Endodermal cell (in vitro differentiated cells): ENCODE results near the gene PROC. TPM values are rescaled to one million over a fixed set of nuclear protein-coding genes. Genes with fewer than 3 reads are reported as not detected.

ENCODE experiments used
- DNase-seq: peaks from one replicate; pipeline ENCODE4 v3.0.0-alpha.2; 2017
- H3K27ac ChIP-seq: 2 replicates; pipeline ENCODE4 v1.5.1; 2013; ENCODE audit warnings: mild to moderate bottlenecking, low read depth, low read length, moderate library complexity
- H3K27me3 ChIP-seq: 2 replicates; pipeline ENCODE4 v1.6.1; 2013; ENCODE audit warnings: mild to moderate bottlenecking, low read length, moderate library complexity; ENCODE audit not compliant: insufficient read depth, control insufficient read depth, poor library complexity, severe bottlenecking
- H3K36me3 ChIP-seq: 2 replicates; pipeline ENCODE4 v1.7.0; 2013; ENCODE audit warnings: mild to moderate bottlenecking, low read length, moderate library complexity; ENCODE audit not compliant: control insufficient read depth, insufficient read depth
- H3K4me1 ChIP-seq: one replicate; pipeline ENCODE4 v1.7.0; 2013; ENCODE audit warnings: low read length; ENCODE audit not compliant: control insufficient read depth, insufficient read depth
- H3K4me3 ChIP-seq: 2 replicates; pipeline ENCODE4 v1.5.1; 2013; ENCODE audit warnings: mild to moderate bottlenecking, low read length, moderate library complexity
- H3K9ac ChIP-seq: 2 replicates; pipeline ENCODE4 v1.6.1; 2013; ENCODE audit warnings: mild to moderate bottlenecking, low read length, moderate library complexity; ENCODE audit not compliant: poor library complexity, severe bottlenecking; ENCODE audit errors: extremely low read depth
- H3K9me3 ChIP-seq: 2 replicates; pipeline ENCODE4 v1.6.1; 2013; ENCODE audit warnings: mild to moderate bottlenecking, low read length, moderate library complexity; ENCODE audit not compliant: control insufficient read depth
- H3K27ac Mint-ChIP-seq: 2 replicates; pipeline ENCODE4 v1.8.0; 2020; ENCODE audit warnings: mixed read lengths
- H3K27me3 Mint-ChIP-seq: 2 replicates; pipeline ENCODE4 v1.8.0; 2021; ENCODE audit warnings: mild to moderate bottlenecking, mixed read lengths; ENCODE audit not compliant: insufficient read depth
- H3K36me3 Mint-ChIP-seq: 2 replicates; pipeline ENCODE4 v1.8.0; 2020; ENCODE audit warnings: low read depth, mixed read lengths
- H3K4me1 Mint-ChIP-seq: 2 replicates; pipeline ENCODE4 v1.8.0; 2020; ENCODE audit warnings: mixed read lengths
- H3K4me3 Mint-ChIP-seq: 2 replicates; pipeline ENCODE4 v1.8.0; 2020; ENCODE audit warnings: mild to moderate bottlenecking, moderate library complexity, mixed read lengths
- H3K9me3 Mint-ChIP-seq: 2 replicates; pipeline ENCODE4 v1.8.0; 2020; ENCODE audit warnings: mild to moderate bottlenecking, mixed read lengths
- WGBS, 2 experiments: methylation state at CpG; one replicate each; pipeline versions ENCODE4 v1.1.5 to v1.1.7; 2013; ENCODE audit warnings: missing lambda C conversion rate in 2 of 2, mixed read lengths in 1 of 2; ENCODE audit not compliant: insufficient coverage in 1 of 2, insufficient read length in 1 of 2; 5-methylcytosine and 5-hydroxymethylcytosine counted together
- total RNA-seq, 2 donors: library from RNA; stranded (reverse); fragmentation: NEBNext Ultra II Directional in 1 of 2; extraction: Animal tissue kit (Norgen Biotek cat#: 25700) in 1 of 2; gene quantifications; 2 replicates in 1 of 2; 3 replicates in 1 of 2; pipeline ENCODE4 v1.2.1, GENCODE V29; 2021
- TF ChIP-seq, protein P1 (sequence below): fragments of 200-600 bp; sonication (generic); conservative IDR thresholded peaks from 2 replicates; pipeline ENCODE4 v1.5.0; 2021; ENCODE audit warnings: antibody characterized with exemption, mild to moderate bottlenecking

The PROC gene
- total RNA-seq, 2 donors from 2014 or later = 0.46 to 0.51 TPM

DNA sequence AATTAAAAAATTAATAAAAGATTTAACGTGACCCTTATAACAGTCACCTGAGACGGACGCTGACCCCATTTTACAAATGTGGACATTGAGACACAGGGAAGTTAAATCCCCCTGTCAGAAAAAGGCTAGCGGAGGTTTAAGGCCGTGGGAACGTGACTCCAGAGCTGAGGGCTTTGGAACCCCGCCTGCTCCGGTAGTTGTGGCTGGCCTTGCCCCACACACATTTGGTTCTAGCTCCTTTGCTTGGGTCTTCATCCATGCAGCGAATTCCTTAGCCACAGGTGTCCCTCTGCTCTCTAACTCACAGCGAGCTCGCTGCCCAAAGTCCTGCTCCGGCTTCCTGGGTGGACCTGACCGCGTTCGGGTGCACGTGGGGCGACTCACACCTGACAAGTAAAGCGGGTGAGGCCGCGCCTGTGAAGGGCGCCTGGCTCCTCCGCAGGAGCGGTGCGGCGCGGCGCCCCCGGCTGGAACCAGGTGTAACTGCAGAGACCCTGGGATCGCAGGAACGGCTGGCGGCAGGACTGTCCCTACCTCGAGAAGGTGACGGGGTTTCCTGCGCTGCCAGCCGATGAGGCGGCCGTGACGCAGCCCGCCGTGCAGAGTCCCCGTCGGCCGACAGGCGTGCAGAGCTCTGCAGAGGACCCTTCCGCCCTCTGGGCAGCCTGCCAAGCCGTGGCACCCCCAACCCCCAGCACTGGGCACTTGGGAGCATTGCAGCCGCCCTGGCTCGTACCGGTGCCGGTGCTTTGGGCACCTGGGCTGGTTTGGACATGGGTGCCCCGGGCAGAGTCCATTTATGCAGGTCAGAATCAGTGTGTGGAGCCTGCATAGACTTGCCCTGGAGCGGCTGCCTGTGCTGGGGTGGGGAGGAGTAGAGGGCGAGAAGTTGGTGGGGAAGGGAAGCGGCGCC lies 2.4 kb upstream of the PROC start:
- peaks cover 4% of the 10 kb centered on the region for H3K4me1 ChIP-seq
- no peaks in the 10 kb centered on the region for H3K36me3 Mint-ChIP-seq
- TF ChIP-seq, protein P1, sequence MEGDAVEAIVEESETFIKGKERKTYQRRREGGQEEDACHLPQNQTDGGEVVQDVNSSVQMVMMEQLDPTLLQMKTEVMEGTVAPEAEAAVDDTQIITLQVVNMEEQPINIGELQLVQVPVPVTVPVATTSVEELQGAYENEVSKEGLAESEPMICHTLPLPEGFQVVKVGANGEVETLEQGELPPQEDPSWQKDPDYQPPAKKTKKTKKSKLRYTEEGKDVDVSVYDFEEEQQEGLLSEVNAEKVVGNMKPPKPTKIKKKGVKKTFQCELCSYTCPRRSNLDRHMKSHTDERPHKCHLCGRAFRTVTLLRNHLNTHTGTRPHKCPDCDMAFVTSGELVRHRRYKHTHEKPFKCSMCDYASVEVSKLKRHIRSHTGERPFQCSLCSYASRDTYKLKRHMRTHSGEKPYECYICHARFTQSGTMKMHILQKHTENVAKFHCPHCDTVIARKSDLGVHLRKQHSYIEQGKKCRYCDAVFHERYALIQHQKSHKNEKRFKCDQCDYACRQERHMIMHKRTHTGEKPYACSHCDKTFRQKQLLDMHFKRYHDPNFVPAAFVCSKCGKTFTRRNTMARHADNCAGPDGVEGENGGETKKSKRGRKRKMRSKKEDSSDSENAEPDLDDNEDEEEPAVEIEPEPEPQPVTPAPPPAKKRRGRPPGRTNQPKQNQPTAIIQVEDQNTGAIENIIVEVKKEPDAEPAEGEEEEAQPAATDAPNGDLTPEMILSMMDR = peak; percentile 89
- no peak overlapping the region for H3K9ac ChIP-seq
- peak overlapping the region; percentile 76 for H3K4me3 ChIP-seq
- peaks cover 54% of the 10 kb centered on the region for H3K27me3 Mint-ChIP-seq
- H3K27ac Mint-ChIP-seq = no peak overlapping the region
- DNase-seq = peak; percentile 96
- H3K9me3 ChIP-seq = peaks cover 9% of the 10 kb centered on the region
- peaks cover 22% of the 10 kb centered on the region for H3K27me3 ChIP-seq
- no peak overlapping the region for H3K27ac ChIP-seq
- H3K4me1 Mint-ChIP-seq = peaks cover 14% of the 10 kb centered on the region
- no peaks in the 10 kb centered on the region for H3K36me3 ChIP-seq
- H3K4me3 Mint-ChIP-seq = peak overlapping the region; percentile 47
- H3K9me3 Mint-ChIP-seq = peaks cover 7% of the 10 kb centered on the region
- WGBS, 2 experiments = 17 to 21% methylated on average over 19 to 55 of the region's 55 CpGs

DNA sequence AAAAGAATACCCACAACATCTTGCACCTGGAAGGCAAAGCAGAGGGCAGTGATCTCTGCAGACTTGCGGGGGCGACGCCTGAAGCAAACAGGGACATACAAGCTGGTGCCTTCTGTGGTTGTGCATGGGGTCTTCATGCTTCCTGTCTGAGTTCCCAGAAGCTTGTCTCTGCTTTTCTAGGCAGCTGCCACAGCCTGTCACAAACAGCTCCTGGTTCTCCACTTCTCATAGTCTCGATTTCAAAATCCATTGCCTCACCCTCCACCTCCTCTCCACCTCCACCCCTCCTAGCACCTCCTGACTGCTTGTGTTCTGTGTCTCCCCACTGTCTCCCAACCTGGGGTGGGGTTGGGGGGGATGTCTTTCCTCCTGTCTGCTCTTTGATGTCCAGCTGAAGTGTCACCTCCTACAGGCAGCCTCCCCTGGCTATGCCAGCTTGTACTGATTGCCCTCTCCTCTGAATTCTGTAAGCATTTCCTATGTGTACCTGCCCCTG lies 1.7 kb upstream of the PROC start:
- DNase-seq = no peak
- Histone ChIP-seq H3K36me3 (no peaks in the 10 kb centered on the region), H3K27me3 (peaks cover 29% of the 10 kb centered on the region), H3K9ac (no peak overlapping the region), H3K27ac (no peak overlapping the region), H3K4me1 (peaks cover 4% of the 10 kb centered on the region), H3K9me3 (peaks cover 9% of the 10 kb centered on the region), H3K4me3 (peak overlapping the region; percentile 76)
- TF ChIP-seq, protein P1 = no peak
- Mint-ChIP-seq H3K4me3 (peak overlapping the region; percentile 47), H3K4me1 (peaks cover 14% of the 10 kb centered on the region), H3K27ac (no peak overlapping the region), H3K9me3 (peaks cover 7% of the 10 kb centered on the region), H3K27me3 (peaks cover 61% of the 10 kb centered on the region), H3K36me3 (no peaks in the 10 kb centered on the region)
- WGBS, 2 experiments = 59 to 69% methylated on average over 3 to 4 of the region's 4 CpGs

DNA sequence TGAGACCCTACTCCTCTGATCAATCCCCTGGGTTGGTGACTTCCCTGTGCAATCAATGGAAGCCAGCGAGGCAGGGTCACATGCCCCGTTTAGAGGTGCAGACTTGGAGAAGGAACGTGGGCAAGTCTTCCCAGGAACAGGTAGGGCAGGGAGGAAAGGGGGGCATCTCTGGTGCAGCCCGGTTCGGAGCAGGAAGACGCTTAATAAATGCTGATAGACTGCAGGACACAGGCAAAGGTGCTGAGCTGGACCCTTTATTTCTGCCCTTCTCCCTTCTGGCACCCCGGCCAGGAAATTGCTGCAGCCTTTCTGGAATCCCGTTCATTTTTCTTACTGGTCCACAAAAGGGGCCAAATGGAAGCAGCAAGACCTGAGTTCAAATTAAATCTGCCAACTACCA lies 821 bp upstream of the PROC start:
- TF ChIP-seq, protein P1 = no peak
- Histone ChIP-seq H3K27me3 (peaks cover 37% of the 10 kb centered on the region), H3K27ac (no peak overlapping the region), H3K9me3 (peaks cover 9% of the 10 kb centered on the region), H3K4me1 (peaks cover 4% of the 10 kb centered on the region), H3K36me3 (no peaks in the 10 kb centered on the region), H3K4me3 (no peak overlapping the region), H3K9ac (no peak overlapping the region)
- Mint-ChIP-seq H3K36me3 (no peaks in the 10 kb centered on the region), H3K27ac (no peak overlapping the region), H3K4me1 (peaks cover 14% of the 10 kb centered on the region), H3K27me3 (peaks cover 66% of the 10 kb centered on the region), H3K4me3 (no peak overlapping the region), H3K9me3 (peaks cover 7% of the 10 kb centered on the region)
- WGBS, 2 experiments = 89% methylated on average over 7 to 8 of the region's 8 CpGs
- DNase-seq = no peak
